HG02870 (cell line): ENCODE data around the gene JAKMIP1.

ENCODE experiments used
- ATAC-seq: cut with Tn5 transposase; IDR thresholded peaks from one replicate; pipeline ENCODE4 v1.9.1; 2021; ENCODE audit warnings: mild to moderate bottlenecking, moderate library complexity; ENCODE audit not compliant: unreplicated experiment

Gene JAKMIP1

GRCh38 chr4:6204871-6205566 is 4.7 kb upstream of the JAKMIP1 start:
- no peak for ATAC-seq

- ATAC-seq, result no peak
These were observed 3.7 kb upstream of the JAKMIP1 start for GRCh38 chr4:6204098-6204497.

GRCh38 chr4:6201580-6202091 is 1.3 kb upstream of the JAKMIP1 start:
- no peak for ATAC-seq

GRCh38 chr4:6200922-6201362 is 593 bp upstream of the JAKMIP1 start:
- ATAC-seq, result peak; percentile 10

- ATAC-seq, result no peak
These were observed 877 bp downstream of the JAKMIP1 start for GRCh38 chr4:6199422-6199921.

GRCh38 chr4:6198768-6199421 is 1.5 kb downstream of the JAKMIP1 start:
- no peak for ATAC-seq

- ATAC-seq, result no peak
These were observed 2.1 kb downstream of the JAKMIP1 start for GRCh38 chr4:6198278-6198677.

GRCh38 chr4:6197433-6198174 is 2.7 kb downstream of the JAKMIP1 start:
- ATAC-seq, result no peak

- ATAC-seq, result no peak
These were observed 3.5 kb downstream of the JAKMIP1 start for GRCh38 chr4:6196871-6197270.

- ATAC-seq, result no peak
These were observed 4.0 kb downstream of the JAKMIP1 start for GRCh38 chr4:6196324-6196723.

GRCh38 chr4:6195602-6196319 is 4.6 kb downstream of the JAKMIP1 start:
- ATAC-seq, result no peak

- no peak for ATAC-seq
These were observed 5.7 kb downstream of the JAKMIP1 start for GRCh38 chr4:6194458-6195195.

- ATAC-seq, result no peak
These were observed 7.0 kb downstream of the JAKMIP1 start for GRCh38 chr4:6193399-6193798.

GRCh38 chr4:6192245-6192644 is 8.1 kb downstream of the JAKMIP1 start:
- ATAC-seq, result no peak

GRCh38 chr4:6191448-6192130 is 8.8 kb downstream of the JAKMIP1 start:
- ATAC-seq, result no peak

GRCh38 chr4:6190486-6190885 is 9.9 kb downstream of the JAKMIP1 start:
- no peak for ATAC-seq

- no peak for ATAC-seq
These were observed 10.8 kb downstream of the JAKMIP1 start for GRCh38 chr4:6189511-6189910.

- no peak for ATAC-seq
These were observed 11.6 kb downstream of the JAKMIP1 start for GRCh38 chr4:6188687-6189305.

- ATAC-seq, result peak; percentile 0
These were observed 16.2 kb downstream of the JAKMIP1 start for GRCh38 chr4:6184169-6184568.
